ENCODE measurements around the gene TEAD4. TPM values are rescaled to one million over a fixed set of nuclear protein-coding genes. Genes with fewer than 3 reads are reported as not detected.

Gene TEAD4
- total and polyA plus RNA-seq, 2 donors (not counting 1 experiment from before 2014, with no cell fraction given), result not detected

DNA sequence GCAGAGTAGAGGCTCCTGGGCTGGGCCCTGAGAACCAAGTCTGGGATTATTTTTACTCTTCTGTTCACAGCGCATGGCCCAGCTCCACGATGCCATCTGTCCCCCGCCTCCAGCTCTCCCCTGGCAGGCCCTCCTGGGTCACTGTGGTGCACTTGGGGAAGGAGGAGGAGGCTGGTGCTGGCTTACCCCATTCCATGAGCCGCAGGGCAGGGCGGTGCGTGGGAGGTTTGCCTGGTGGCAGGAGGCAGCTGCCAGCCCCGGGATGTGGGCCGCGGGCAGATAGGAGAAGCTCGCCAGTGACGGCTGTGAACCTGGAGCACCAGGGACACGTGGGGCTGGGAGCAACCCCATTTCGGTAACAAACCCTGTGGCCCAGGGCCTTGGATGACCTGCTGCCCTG is 23.2 kb downstream of the TEAD4 start:
- DNase-seq (no peak), ATAC-seq (ENCODE audit: low read depth) (no peak)
- H3K4me1 Mint-ChIP-seq, result no peaks in the 10 kb centered on the region
- ChIA-PET POLR2A (no interaction called here), CTCF (no interaction called here)
- intact Hi-C loops (cut with micrococcal nuclease), result no loop called here
- Histone ChIP-seq H3K36me3 (replicated peaks in 1 of 2; ENCODE audit: control extremely low read depth in 1 of 2, control insufficient read depth in 1 of 2, extremely low read depth in 1 of 2, insufficient read depth in 2 of 2, low read length in 1 of 2) (no peaks in the 10 kb centered on the region), H3K27ac (ENCODE audit: low read length in 2 of 2) (no peak overlapping the region), H4K20me1 (ENCODE audit: control insufficient read depth, insufficient read depth, low read length, poor library complexity, severe bottlenecking) (no peaks in the 10 kb centered on the region), H3K9ac (ENCODE audit: low read length) (no peak overlapping the region), H3K4me1 (ENCODE audit: control insufficient read depth in 2 of 2, insufficient read depth in 2 of 2, low read length in 2 of 2) (no peaks in the 10 kb centered on the region), H2AFZ (ENCODE audit: insufficient read depth, low read depth, low read length, poor library complexity, severe bottlenecking) (no peak overlapping the region), H3K4me3 (ENCODE audit: control extremely low read depth in 1 of 5, extremely low read depth in 1 of 5, insufficient read depth in 1 of 5, low read depth in 2 of 5, low read length in 4 of 5) (no peak overlapping the region), H3K9me3 (ENCODE audit: control extremely low read depth in 1 of 3, control insufficient read depth in 2 of 3, insufficient read depth in 1 of 3, low read length in 2 of 3) (no peaks in the 10 kb centered on the region), H3K27me3 (replicated peaks in 1 of 4; ENCODE audit: control extremely low read depth in 1 of 4, control insufficient read depth in 3 of 4, insufficient read depth in 4 of 4, low read length in 3 of 4) (no peaks in the 10 kb centered on the region), H3K4me2 (replicated peaks; ENCODE audit: low read depth, low read length, poor library complexity, severe bottlenecking) (no peak overlapping the region), H3K79me2 (ENCODE audit: control insufficient read depth, insufficient read depth, low read length) (no peaks in the 10 kb centered on the region)
- no peak overlapping the region for H3K27ac Mint-ChIP-seq
- no peak for TF ChIP-seq EZH2 (IDR thresholded peaks at IDR 0.05; ENCODE audit: borderline replicate concordance, insufficient read depth, low read depth, low read length, poor library complexity, severe bottlenecking)
- TF ChIP-seq, protein P1, sequence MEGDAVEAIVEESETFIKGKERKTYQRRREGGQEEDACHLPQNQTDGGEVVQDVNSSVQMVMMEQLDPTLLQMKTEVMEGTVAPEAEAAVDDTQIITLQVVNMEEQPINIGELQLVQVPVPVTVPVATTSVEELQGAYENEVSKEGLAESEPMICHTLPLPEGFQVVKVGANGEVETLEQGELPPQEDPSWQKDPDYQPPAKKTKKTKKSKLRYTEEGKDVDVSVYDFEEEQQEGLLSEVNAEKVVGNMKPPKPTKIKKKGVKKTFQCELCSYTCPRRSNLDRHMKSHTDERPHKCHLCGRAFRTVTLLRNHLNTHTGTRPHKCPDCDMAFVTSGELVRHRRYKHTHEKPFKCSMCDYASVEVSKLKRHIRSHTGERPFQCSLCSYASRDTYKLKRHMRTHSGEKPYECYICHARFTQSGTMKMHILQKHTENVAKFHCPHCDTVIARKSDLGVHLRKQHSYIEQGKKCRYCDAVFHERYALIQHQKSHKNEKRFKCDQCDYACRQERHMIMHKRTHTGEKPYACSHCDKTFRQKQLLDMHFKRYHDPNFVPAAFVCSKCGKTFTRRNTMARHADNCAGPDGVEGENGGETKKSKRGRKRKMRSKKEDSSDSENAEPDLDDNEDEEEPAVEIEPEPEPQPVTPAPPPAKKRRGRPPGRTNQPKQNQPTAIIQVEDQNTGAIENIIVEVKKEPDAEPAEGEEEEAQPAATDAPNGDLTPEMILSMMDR (IDR thresholded peaks at IDR 0.05), result no peak
- no peak overlapping the region for H3K4me3 Mint-ChIP-seq
- peaks cover 3% of the 10 kb centered on the region for H3K9me3 Mint-ChIP-seq (ENCODE audit: insufficient read depth)
- no peaks in the 10 kb centered on the region for H3K27me3 Mint-ChIP-seq
- WGBS (ENCODE audit: insufficient coverage), result 96% methylated on average over 12 of the region's 13 CpGs

DNA sequence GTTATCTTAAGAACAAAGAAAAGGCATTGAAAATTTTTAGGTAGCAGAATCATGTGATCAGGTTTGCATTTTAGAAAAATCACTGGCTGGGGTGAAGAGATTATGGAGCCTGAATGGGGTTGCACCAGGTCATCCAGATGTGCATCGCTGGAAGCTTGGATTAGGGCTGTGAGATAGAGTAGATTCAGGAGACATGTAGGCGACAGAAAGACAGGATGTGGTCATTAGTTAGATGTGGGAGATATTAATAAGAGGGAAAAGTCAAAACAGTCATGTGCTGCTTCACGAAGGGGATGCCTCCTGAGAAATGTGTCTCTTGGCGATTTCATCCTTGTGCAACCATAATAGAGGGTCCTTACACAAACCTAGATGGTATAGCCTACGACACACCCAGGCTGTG is 25.1 kb downstream of the TEAD4 start:
- Histone ChIP-seq H3K36me3 (replicated peaks in 1 of 2; ENCODE audit: control extremely low read depth in 1 of 2, control insufficient read depth in 1 of 2, extremely low read depth in 1 of 2, insufficient read depth in 2 of 2, low read length in 1 of 2) (no peaks in the 10 kb centered on the region), H3K27ac (ENCODE audit: low read length in 2 of 2) (no peak overlapping the region), H3K27me3 (replicated peaks in 1 of 4; ENCODE audit: control extremely low read depth in 1 of 4, control insufficient read depth in 3 of 4, insufficient read depth in 4 of 4, low read length in 3 of 4) (no peaks in the 10 kb centered on the region), H3K4me2 (replicated peaks; ENCODE audit: low read depth, low read length, poor library complexity, severe bottlenecking) (no peak overlapping the region), H3K79me2 (ENCODE audit: control insufficient read depth, insufficient read depth, low read length) (no peaks in the 10 kb centered on the region), H4K20me1 (ENCODE audit: control insufficient read depth, insufficient read depth, low read length, poor library complexity, severe bottlenecking) (no peaks in the 10 kb centered on the region), H3K9me3 (ENCODE audit: control extremely low read depth in 1 of 3, control insufficient read depth in 2 of 3, insufficient read depth in 1 of 3, low read length in 2 of 3) (peaks cover 0 to 1% (median 0%) of the 10 kb centered on the region in 3 donors), H3K4me3 (ENCODE audit: control extremely low read depth in 1 of 5, extremely low read depth in 1 of 5, insufficient read depth in 1 of 5, low read depth in 2 of 5, low read length in 4 of 5) (no peak overlapping the region), H2AFZ (ENCODE audit: insufficient read depth, low read depth, low read length, poor library complexity, severe bottlenecking) (no peak overlapping the region), H3K9ac (ENCODE audit: low read length) (no peak overlapping the region), H3K4me1 (ENCODE audit: control insufficient read depth in 2 of 2, insufficient read depth in 2 of 2, low read length in 2 of 2) (no peaks in the 10 kb centered on the region)
- 59% methylated on average over 4 of the region's 5 CpGs for WGBS (ENCODE audit: insufficient coverage)
- H3K9me3 Mint-ChIP-seq (ENCODE audit: insufficient read depth), result peaks cover 3% of the 10 kb centered on the region
- POLR2A ChIA-PET, result no interaction called here
- TF ChIP-seq, protein P1 (IDR thresholded peaks at IDR 0.05), result no peak
- no peak for TF ChIP-seq EZH2 (IDR thresholded peaks at IDR 0.05; ENCODE audit: borderline replicate concordance, insufficient read depth, low read depth, low read length, poor library complexity, severe bottlenecking)
- ATAC-seq (ENCODE audit: low read depth) (no peak), DNase-seq (no peak)
- H3K4me1 Mint-ChIP-seq, result no peaks in the 10 kb centered on the region
- CTCF ChIA-PET, result no interaction called here
- H3K4me3 Mint-ChIP-seq, result no peak overlapping the region
- H3K27me3 Mint-ChIP-seq, result no peaks in the 10 kb centered on the region
- intact Hi-C loops (cut with micrococcal nuclease), result no loop called here
- H3K27ac Mint-ChIP-seq, result no peak overlapping the region

Measured in B cell (primary cell).